Stimulated activated CD8-positive, alpha-beta memory T cell treated with anti-CD3 and anti-CD28 coated beads, Interleukin-2, amount 100 ng/mL, for 48 hours (primary cell): ENCODE data around the gene DNAJC5.

ENCODE experiments used
- DNase-seq, 2 donors: peaks; one replicate each; pipeline ENCODE4 v3.0.0-alpha.2; 2020; ENCODE audit warnings: low read depth in 2 of 2

Gene DNAJC5

GRCh38 chr20:63980806-63981728, 86.1 kb downstream of the DNAJC5 start, which contains the start of gene PRPF6:
TSS of gene PRPF6 (plus strand) at chr20:63981132. CDS start at chr20:63981246, 114 bp downstream.
- peak; percentile 94 for DNase-seq

GRCh38 chr20:63982937-63983336, 88.0 kb downstream of the DNAJC5 start:
- no peak for DNase-seq
